LNCaP clone FGC (cell line): Measurements from ENCODE around the gene TPM2.

ENCODE experiments used
- DNase-seq: peaks from one replicate; pipeline ENCODE4 v3.0.0-alpha.2; 2011; ENCODE audit warnings: low read depth
- H3K4me3 ChIP-seq: 2 replicates; pipeline ENCODE4 v1.5.1; 2011; ENCODE audit warnings: mild to moderate bottlenecking, low read depth, low read length, control low read depth
- TF ChIP-seq, protein P1 (sequence below): IDR thresholded peaks from 2 replicates; pipeline ENCODE4 v1.5.1; 2012; ENCODE audit warnings: mild to moderate bottlenecking; ENCODE audit not compliant: control insufficient read depth, insufficient read depth; ENCODE audit errors: extremely low read depth

The TPM2 gene

DNA sequence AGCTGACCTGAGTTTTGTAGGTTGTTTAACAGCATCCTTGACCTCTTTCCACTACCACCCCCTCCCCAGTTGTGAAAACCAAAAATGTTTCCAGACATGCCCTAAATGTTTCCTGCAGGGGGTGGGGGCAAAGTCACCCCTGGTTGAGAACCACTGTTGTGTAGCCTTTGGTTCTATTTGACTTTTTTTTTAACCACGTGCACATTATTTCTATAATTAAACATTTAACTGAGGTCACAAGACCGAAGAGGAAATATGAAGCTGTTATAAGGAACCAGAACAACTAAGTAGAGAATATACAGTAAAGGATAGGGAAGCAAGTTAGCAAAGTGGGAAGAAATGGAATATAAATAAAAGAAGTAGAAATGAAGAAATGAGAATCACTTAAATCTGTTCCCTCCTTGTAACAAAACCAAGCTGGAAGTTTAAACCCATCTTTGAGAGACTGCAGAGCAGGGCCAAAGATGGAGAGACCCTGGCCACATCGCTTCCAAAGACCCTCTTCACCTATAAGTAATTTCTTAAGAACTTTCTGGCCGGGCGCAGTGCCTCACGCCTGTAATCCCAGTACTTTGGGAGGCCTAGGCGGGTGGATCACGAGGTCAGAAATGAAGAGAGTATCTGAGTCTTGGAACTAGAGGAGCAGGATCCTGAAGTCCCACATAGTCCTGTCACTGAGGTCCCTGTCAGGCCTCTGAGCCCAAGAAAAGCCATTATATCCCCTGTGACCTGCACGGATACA is 53.4 kb downstream of the TPM2 start:
- no peak for DNase-seq
- TF ChIP-seq, protein P1, sequence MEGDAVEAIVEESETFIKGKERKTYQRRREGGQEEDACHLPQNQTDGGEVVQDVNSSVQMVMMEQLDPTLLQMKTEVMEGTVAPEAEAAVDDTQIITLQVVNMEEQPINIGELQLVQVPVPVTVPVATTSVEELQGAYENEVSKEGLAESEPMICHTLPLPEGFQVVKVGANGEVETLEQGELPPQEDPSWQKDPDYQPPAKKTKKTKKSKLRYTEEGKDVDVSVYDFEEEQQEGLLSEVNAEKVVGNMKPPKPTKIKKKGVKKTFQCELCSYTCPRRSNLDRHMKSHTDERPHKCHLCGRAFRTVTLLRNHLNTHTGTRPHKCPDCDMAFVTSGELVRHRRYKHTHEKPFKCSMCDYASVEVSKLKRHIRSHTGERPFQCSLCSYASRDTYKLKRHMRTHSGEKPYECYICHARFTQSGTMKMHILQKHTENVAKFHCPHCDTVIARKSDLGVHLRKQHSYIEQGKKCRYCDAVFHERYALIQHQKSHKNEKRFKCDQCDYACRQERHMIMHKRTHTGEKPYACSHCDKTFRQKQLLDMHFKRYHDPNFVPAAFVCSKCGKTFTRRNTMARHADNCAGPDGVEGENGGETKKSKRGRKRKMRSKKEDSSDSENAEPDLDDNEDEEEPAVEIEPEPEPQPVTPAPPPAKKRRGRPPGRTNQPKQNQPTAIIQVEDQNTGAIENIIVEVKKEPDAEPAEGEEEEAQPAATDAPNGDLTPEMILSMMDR, result no peak
- H3K4me3 ChIP-seq, result no peak overlapping the region

DNA sequence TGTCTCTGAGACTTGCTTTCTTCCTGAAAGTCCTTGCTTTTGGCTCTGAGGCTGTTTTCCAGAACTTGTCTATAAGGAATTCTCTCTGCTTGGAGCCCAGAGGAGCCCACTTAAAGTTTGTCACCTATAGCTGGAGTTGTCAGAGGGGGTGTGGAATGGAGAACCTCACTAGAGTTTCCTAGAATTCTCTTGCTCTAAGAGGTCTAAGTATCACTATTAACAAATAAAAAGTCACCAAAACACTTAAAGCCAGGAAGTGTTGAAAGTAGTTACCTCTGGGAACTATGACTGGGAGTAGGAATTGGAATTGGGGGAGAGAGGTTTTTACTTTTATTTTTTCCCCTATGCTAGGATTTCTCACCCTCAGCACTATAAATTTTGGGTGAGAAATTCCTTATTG is 54.0 kb downstream of the TPM2 start:
- no peak overlapping the region for H3K4me3 ChIP-seq
- DNase-seq, result no peak
- TF ChIP-seq, protein P1, result no peak
